Sigmoid colon (tissue), 4 donors: ENCODE measurements around the gene ANKS1A.

Experiments used
- CTCF ChIP-seq, 4 experiments: fragments of 450-650 bp in 3 of 4; fragments of 200-600 bp in 1 of 4; IDR thresholded peaks; one replicate each; pipeline ENCODE4 v1.5.1; 2016 to 2019; ENCODE audit warnings: antibody characterized with exemption in 4 of 4, mild to moderate bottlenecking in 3 of 4, moderate library complexity in 2 of 4
- EP300 ChIP-seq, 4 donors: sonication (generic); formaldehyde crosslinking; IDR thresholded peaks; one replicate each; pipeline ENCODE4 v1.6.1; 2017; ENCODE audit warnings: antibody characterized with exemption in 4 of 4
- POLR2A ChIP-seq, 2 donors: fragments of 450-650 bp; IDR thresholded peaks; one replicate each; pipeline ENCODE4 v1.6.1; 2016; ENCODE audit warnings: antibody characterized with exemption in 2 of 2, mild to moderate bottlenecking in 2 of 2, moderate library complexity in 2 of 2
- POLR2AphosphoS5 ChIP-seq, 4 donors: sonication (generic); formaldehyde crosslinking; IDR thresholded peaks; one replicate each; pipeline ENCODE4 v1.6.1; 2017; ENCODE audit warnings: antibody characterized with exemption in 4 of 4

- TF ChIP-seq CTCF (IDR thresholded peaks at IDR 0.05) (no peak), POLR2A (IDR thresholded peaks at IDR 0.05) (no peak), EP300 (IDR thresholded peaks at IDR 0.05) (no peak), POLR2AphosphoS5 (IDR thresholded peaks at IDR 0.05) (no peak)
Observed at GRCh38 chr6:34920097-34920496, 31.0 kb downstream of the ANKS1A start.
